ENCODE measurements around the gene CNIH2.

Gene CNIH2

DNA sequence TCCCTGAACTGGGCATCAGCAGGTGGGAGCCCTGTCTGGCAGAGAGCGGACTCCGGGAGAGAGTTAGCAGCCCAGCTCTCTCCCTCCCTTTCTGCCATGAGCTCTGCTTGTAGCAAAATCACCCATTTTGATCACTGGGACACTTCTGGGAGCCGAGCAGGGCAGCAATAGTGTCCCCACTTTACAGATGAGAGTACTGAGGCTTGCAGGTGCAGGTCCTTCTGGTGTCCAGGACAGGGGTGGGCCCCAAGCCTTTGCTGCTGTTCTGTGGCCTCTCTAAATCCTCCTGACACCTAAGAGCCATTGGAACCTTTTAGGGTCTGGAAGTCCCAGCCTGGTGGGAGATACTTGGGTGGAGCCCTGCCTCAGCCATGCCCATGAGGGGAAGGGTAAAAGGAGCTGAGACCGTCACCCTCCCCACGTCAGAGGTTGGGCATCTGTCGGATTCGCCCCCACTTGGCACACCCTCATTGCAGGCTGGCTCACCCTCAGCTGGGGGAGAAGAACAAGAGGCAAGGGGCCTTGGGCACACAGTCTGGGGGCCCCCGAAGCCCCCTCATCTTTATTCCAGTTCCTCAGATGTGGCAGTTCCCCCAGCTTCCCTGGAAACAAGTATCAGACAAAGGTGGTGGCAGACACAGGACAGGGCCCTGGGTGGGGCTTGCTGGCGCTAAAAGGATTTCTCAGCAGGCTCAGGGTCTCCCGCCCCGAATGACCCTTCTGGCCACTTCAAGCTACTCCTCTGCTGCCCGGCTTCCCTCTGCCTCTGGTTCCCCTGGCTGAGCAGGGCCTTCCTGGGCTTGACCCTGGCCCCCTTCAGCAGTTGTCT lies 53.8 kb downstream of the CNIH2 start:
- DNase-seq (ENCODE audit: low read depth), result no peak

- DNase-seq (ENCODE audit: low read depth), result no peak
Measured at GRCh38 chr11:66332371-66333219, 54.6 kb downstream of the CNIH2 start.

GRCh38 chr11:66333220-66333877 lies 55.4 kb downstream of the CNIH2 start:
- DNase-seq (ENCODE audit: low read depth), result no peak

Measured in activated gamma-delta T cell treated with anti-CD3 and anti-CD28 coated beads, Interleukin-2, amount 50 U/mL, for 16 hours (primary cell).